NCI-H345 treated with DMSO at 0.1 percent for 48 hours (cell line): ENCODE results near the gene PBX1.

Experiments used
- DNase-seq: peaks from one replicate; lab custom pipeline; 2025; ENCODE audit not compliant: unreplicated experiment; lab: John Stamatoyannopoulos, UW

The PBX1 gene

GRCh38 chr1:164901031-164901430, 342.0 kb downstream of the PBX1 start:
- DNase-seq = no peak
